GM18508 (cell line): ENCODE data around the gene NFE2.
"Not testable (repeated sequence)": the region's sequence is repeated elsewhere in the genome, so short reads cannot be mapped to it uniquely, and the experiment has no call there.

ENCODE experiments used
- ATAC-seq: cut with Tn5 transposase; IDR thresholded peaks from one replicate; pipeline ENCODE4 v1.9.1; 2021; ENCODE audit warnings: moderate number of reproducible peaks; ENCODE audit not compliant: insufficient read depth, unreplicated experiment

Gene NFE2

GRCh38 chr12:54300732-54301427 lies at the start of gene NFE2:
Gene NFE2 (minus strand): TSS chr12:54301015. CDS start chr12:54295248, 5,767 bp downstream.
- no peak for ATAC-seq

GRCh38 chr12:54349679-54350078 lies 48.9 kb upstream of the NFE2 start:
- no peak for ATAC-seq

GRCh38 chr12:54349036-54349435 lies 48.2 kb upstream of the NFE2 start:
- ATAC-seq, result no peak

- no peak for ATAC-seq
Measured at GRCh38 chr12:54341378-54342300, 40.8 kb upstream of the NFE2 start.

- no peak for ATAC-seq
Measured at GRCh38 chr12:54340846-54341245, 40.0 kb upstream of the NFE2 start.

- no peak for ATAC-seq
Measured at GRCh38 chr12:54338698-54339296, 38.0 kb upstream of the NFE2 start.

GRCh38 chr12:54337854-54338650 lies 37.2 kb upstream of the NFE2 start:
- ATAC-seq, result no peak

GRCh38 chr12:54337280-54337842 lies 36.5 kb upstream of the NFE2 start:
- ATAC-seq, result no peak

GRCh38 chr12:54333420-54334034 lies 32.7 kb upstream of the NFE2 start:
- ATAC-seq, result no peak

GRCh38 chr12:54331461-54331860 lies 30.6 kb upstream of the NFE2 start:
- no peak for ATAC-seq

- no peak for ATAC-seq
Measured at GRCh38 chr12:54330442-54330841, 29.6 kb upstream of the NFE2 start.

- ATAC-seq, result no peak
Measured at GRCh38 chr12:54329759-54330158, 28.9 kb upstream of the NFE2 start.

- ATAC-seq, result no peak
Measured at GRCh38 chr12:54328595-54329337, 28.0 kb upstream of the NFE2 start.

- ATAC-seq, result not testable (repeated sequence)
Measured at GRCh38 chr12:54325442-54326109, 24.8 kb upstream of the NFE2 start.

- peak; percentile 93 for ATAC-seq
Measured at GRCh38 chr12:54324617-54325441, 24.0 kb upstream of the NFE2 start, which contains the start of gene COPZ1. Gene COPZ1 (plus strand): TSS chr12:54325131. CDS start chr12:54325164, 33 bp downstream.

- no peak for ATAC-seq
Measured at GRCh38 chr12:54321363-54321762, 20.5 kb upstream of the NFE2 start.

- not testable (repeated sequence) for ATAC-seq
Measured at GRCh38 chr12:54312309-54312708, 11.5 kb upstream of the NFE2 start.
